Endodermal cell (in vitro differentiated cells): ENCODE results near the gene POLR1D. TPM values are rescaled to one million over a fixed set of nuclear protein-coding genes. Genes with fewer than 3 reads are reported as not detected.
A peak's percentile ranks its signal among the peaks of the same experiment; 100 is the strongest.

Source experiments
- DNase-seq: peaks from one replicate; pipeline ENCODE4 v3.0.0-alpha.2; 2017
- H3K27ac ChIP-seq: 2 replicates; pipeline ENCODE4 v1.5.1; 2013; ENCODE audit warnings: mild to moderate bottlenecking, low read depth, low read length, moderate library complexity
- H3K27me3 ChIP-seq: 2 replicates; pipeline ENCODE4 v1.6.1; 2013; ENCODE audit warnings: mild to moderate bottlenecking, low read length, moderate library complexity; ENCODE audit not compliant: insufficient read depth, control insufficient read depth, poor library complexity, severe bottlenecking
- H3K36me3 ChIP-seq: 2 replicates; pipeline ENCODE4 v1.7.0; 2013; ENCODE audit warnings: mild to moderate bottlenecking, low read length, moderate library complexity; ENCODE audit not compliant: control insufficient read depth, insufficient read depth
- H3K4me1 ChIP-seq: one replicate; pipeline ENCODE4 v1.7.0; 2013; ENCODE audit warnings: low read length; ENCODE audit not compliant: control insufficient read depth, insufficient read depth
- H3K4me3 ChIP-seq: 2 replicates; pipeline ENCODE4 v1.5.1; 2013; ENCODE audit warnings: mild to moderate bottlenecking, low read length, moderate library complexity
- H3K9ac ChIP-seq: 2 replicates; pipeline ENCODE4 v1.6.1; 2013; ENCODE audit warnings: mild to moderate bottlenecking, low read length, moderate library complexity; ENCODE audit not compliant: poor library complexity, severe bottlenecking; ENCODE audit errors: extremely low read depth
- H3K9me3 ChIP-seq: 2 replicates; pipeline ENCODE4 v1.6.1; 2013; ENCODE audit warnings: mild to moderate bottlenecking, low read length, moderate library complexity; ENCODE audit not compliant: control insufficient read depth
- H3K27ac Mint-ChIP-seq: 2 replicates; pipeline ENCODE4 v1.8.0; 2020; ENCODE audit warnings: mixed read lengths
- H3K27me3 Mint-ChIP-seq: 2 replicates; pipeline ENCODE4 v1.8.0; 2021; ENCODE audit warnings: mild to moderate bottlenecking, mixed read lengths; ENCODE audit not compliant: insufficient read depth
- H3K36me3 Mint-ChIP-seq: 2 replicates; pipeline ENCODE4 v1.8.0; 2020; ENCODE audit warnings: low read depth, mixed read lengths
- H3K4me1 Mint-ChIP-seq: 2 replicates; pipeline ENCODE4 v1.8.0; 2020; ENCODE audit warnings: mixed read lengths
- H3K4me3 Mint-ChIP-seq: 2 replicates; pipeline ENCODE4 v1.8.0; 2020; ENCODE audit warnings: mild to moderate bottlenecking, moderate library complexity, mixed read lengths
- H3K9me3 Mint-ChIP-seq: 2 replicates; pipeline ENCODE4 v1.8.0; 2020; ENCODE audit warnings: mild to moderate bottlenecking, mixed read lengths
- CTCF ChIP-seq: fragments of 200-600 bp; sonication (generic); conservative IDR thresholded peaks from 2 replicates; pipeline ENCODE4 v1.5.0; 2021; ENCODE audit warnings: antibody characterized with exemption, mild to moderate bottlenecking
- whole genome bisulfite sequencing, 2 experiments: methylation state at CpG; one replicate each; pipeline versions ENCODE4 v1.1.5 to v1.1.7; 2013; ENCODE audit warnings: missing lambda C conversion rate in 2 of 2, mixed read lengths in 1 of 2; ENCODE audit not compliant: insufficient coverage in 1 of 2, insufficient read length in 1 of 2; 5-methylcytosine and 5-hydroxymethylcytosine counted together
- total RNA-seq, 2 donors: library from RNA; stranded (reverse); fragmentation: NEBNext Ultra II Directional in 1 of 2; extraction: Animal tissue kit (Norgen Biotek cat#: 25700) in 1 of 2; gene quantifications; 2 replicates in 1 of 2; 3 replicates in 1 of 2; pipeline ENCODE4 v1.2.1, GENCODE V29; 2021

The POLR1D gene
- total RNA-seq, 2 donors from 2014 or later = 135 to 136 TPM

DNA sequence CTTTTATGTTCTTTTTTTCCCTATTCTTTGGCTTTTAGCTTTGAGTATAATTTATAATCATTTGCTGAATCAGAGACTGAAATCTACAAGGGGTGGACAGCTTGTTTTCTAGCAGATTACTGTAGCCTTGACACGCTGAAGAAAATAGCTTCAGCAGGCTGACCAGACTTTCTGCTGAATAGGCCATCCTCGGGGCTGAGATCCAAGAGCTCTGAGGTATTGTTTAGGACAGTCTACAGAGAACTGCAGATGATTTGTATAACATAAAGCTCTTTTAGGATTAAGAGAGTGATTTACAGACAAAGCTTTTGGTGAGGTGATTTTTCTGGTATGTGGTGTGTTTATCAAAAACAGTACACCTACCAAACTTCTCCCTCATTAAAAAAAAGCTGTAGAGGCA is 16.8 kb downstream of the POLR1D start:
- H3K4me1 ChIP-seq = no peaks in the 10 kb centered on the region
- H3K9me3 ChIP-seq = no peaks in the 10 kb centered on the region
- WGBS, 2 experiments = 94 to 100% methylated on average over 2 of the region's 2 CpGs
- Mint-ChIP-seq H3K36me3 (peaks cover 2% of the 10 kb centered on the region), H3K9me3 (no peaks in the 10 kb centered on the region), H3K4me3 (no peak overlapping the region), H3K4me1 (peaks cover 5% of the 10 kb centered on the region), H3K27ac (no peak overlapping the region), H3K27me3 (no peaks in the 10 kb centered on the region)
- peaks cover under 1% of the 10 kb centered on the region for H3K36me3 ChIP-seq
- DNase-seq = no peak
- no peak for TF ChIP-seq CTCF
- H3K27ac ChIP-seq = no peak overlapping the region
- H3K4me3 ChIP-seq = no peak overlapping the region
- no peak overlapping the region for H3K9ac ChIP-seq
- no peaks in the 10 kb centered on the region for H3K27me3 ChIP-seq

DNA sequence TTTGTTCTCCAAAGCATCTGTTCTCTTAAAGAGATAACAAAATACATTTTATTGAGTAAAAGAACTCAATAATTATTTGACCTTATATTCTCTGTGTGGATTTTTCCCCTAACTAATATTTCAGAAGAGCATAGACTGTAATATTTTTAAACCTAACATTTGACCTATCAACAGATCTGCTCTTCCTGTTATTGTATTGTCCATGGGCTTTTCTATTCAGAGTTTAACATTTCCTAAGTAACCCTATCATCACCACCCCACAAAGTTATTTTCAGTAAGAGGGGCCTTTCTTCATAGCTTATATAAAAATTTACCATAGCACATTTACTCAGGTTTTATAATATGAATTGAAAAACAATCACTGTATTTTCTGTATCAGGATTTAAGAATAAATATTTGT is 17.5 kb downstream of the POLR1D start:
- no peak overlapping the region for H3K27ac Mint-ChIP-seq

DNA sequence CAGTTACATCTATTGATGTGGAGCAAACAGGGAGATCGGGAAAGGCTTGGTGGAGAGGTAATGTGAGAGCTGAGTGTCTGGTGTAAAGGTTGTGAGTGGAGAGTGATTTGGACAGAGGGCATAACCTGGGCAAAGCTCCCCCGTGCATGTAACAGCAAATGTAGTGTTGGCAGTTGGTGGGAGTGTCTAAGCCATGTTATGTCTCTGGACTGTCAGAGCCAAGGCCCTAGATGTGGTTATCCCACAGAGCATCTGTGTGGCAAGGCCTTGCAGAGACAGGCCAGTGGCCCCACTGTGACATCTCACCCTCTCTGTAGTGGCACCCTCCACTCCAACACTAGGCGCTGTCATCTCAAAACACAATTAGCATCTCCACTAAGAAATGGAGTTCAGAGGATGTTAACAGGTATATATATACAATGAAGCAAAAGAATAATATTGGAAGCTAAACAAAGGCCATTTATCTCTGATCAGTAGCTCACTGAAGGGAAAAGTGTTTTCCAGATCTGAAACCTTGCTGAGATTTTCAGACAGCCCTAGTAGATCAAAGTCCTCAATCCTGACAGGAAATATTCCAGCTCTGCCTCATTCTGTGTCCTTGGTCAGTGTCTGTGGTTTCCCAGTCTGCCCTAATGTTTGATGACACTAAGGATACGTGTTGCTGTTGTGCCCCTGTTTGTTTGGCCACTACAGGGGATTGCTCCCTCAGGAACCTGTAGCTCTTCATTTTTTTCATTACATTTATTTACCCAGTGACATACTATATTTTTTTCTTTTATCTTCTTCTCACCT is 20.2 kb downstream of the POLR1D start:
- Histone ChIP-seq H3K27me3 (no peaks in the 10 kb centered on the region), H3K9ac (no peak overlapping the region), H3K36me3 (no peaks in the 10 kb centered on the region), H3K27ac (no peak overlapping the region), H3K4me3 (no peak overlapping the region), H3K9me3 (no peaks in the 10 kb centered on the region), H3K4me1 (no peaks in the 10 kb centered on the region)
- no peak overlapping the region for H3K4me3 Mint-ChIP-seq
- H3K4me1 Mint-ChIP-seq = no peaks in the 10 kb centered on the region
- no peaks in the 10 kb centered on the region for H3K27me3 Mint-ChIP-seq
- 92 to 97% methylated on average over 2 to 4 of the region's 4 CpGs for WGBS, 2 experiments
- H3K9me3 Mint-ChIP-seq = no peaks in the 10 kb centered on the region
- peak overlapping the region; percentile 1 for H3K27ac Mint-ChIP-seq
- DNase-seq = no peak
- peaks cover 6% of the 10 kb centered on the region for H3K36me3 Mint-ChIP-seq
- no peak for TF ChIP-seq CTCF

More for the DNA sequence above, 17.5 kb downstream of the POLR1D start:
- H3K4me3 Mint-ChIP-seq = no peak overlapping the region
- Histone ChIP-seq H3K36me3 (no peaks in the 10 kb centered on the region), H3K4me3 (no peak overlapping the region), H3K9me3 (no peaks in the 10 kb centered on the region), H3K9ac (no peak overlapping the region), H3K27ac (no peak overlapping the region), H3K4me1 (no peaks in the 10 kb centered on the region), H3K27me3 (no peaks in the 10 kb centered on the region)
- peaks cover 2% of the 10 kb centered on the region for H3K36me3 Mint-ChIP-seq
- peaks cover 1% of the 10 kb centered on the region for H3K4me1 Mint-ChIP-seq
- DNase-seq = no peak
- no peaks in the 10 kb centered on the region for H3K9me3 Mint-ChIP-seq
- H3K27me3 Mint-ChIP-seq = no peaks in the 10 kb centered on the region
- no peak for TF ChIP-seq CTCF
